GM20000 (cell line): ENCODE data around the gene C1R.

Source experiments
- DNase-seq: peaks from one replicate; pipeline ENCODE4 v3.0.0; 2012; ENCODE audit warnings: low spot score
- CTCF ChIP-seq: IDR thresholded peaks from 2 replicates; pipeline ENCODE4 v1.5.1; 2012; ENCODE audit warnings: mild to moderate bottlenecking, control low read depth; ENCODE audit errors: extremely low read depth, missing control alignments

The C1R gene

GRCh38 chr12:7116916-7117315, 24.7 kb upstream of the C1R start:
- no peak for DNase-seq
- no peak for TF ChIP-seq CTCF

GRCh38 chr12:7116196-7116595, 24.0 kb upstream of the C1R start:
- no peak for TF ChIP-seq CTCF

GRCh38 chr12:7114851-7115250, 22.6 kb upstream of the C1R start:
- TF ChIP-seq CTCF, result no peak
- no peak for DNase-seq

More at GRCh38 chr12:7116196-7116595, 24.0 kb upstream of the C1R start:
- no peak for DNase-seq

GRCh38 chr12:7114008-7114407, 21.8 kb upstream of the C1R start:
- DNase-seq, result no peak
- no peak for TF ChIP-seq CTCF

GRCh38 chr12:7113389-7113871, 21.2 kb upstream of the C1R start:
- TF ChIP-seq CTCF, result peak; percentile 88
- peak; percentile 64 for DNase-seq

GRCh38 chr12:7112041-7112440, 19.8 kb upstream of the C1R start:
- no peak for DNase-seq
- no peak for TF ChIP-seq CTCF

- DNase-seq, result no peak
- no peak for TF ChIP-seq CTCF
These were observed 18.4 kb upstream of the C1R start for GRCh38 chr12:7110661-7111060.
